H9 (cell line): ENCODE results near the gene ZCWPW2. TPM values are rescaled to one million over a fixed set of nuclear protein-coding genes. Genes with fewer than 3 reads are reported as not detected.

Experiments
- DNase-seq: peaks from one replicate; pipeline ENCODE4 v3.0.0-alpha.2; 2017
- H2AFZ ChIP-seq: one replicate; pipeline ENCODE4 v1.6.1; 2013; ENCODE audit warnings: mild to moderate bottlenecking, low read length, control low read depth, moderate library complexity
- H2AK5ac ChIP-seq: 2 replicates; pipeline ENCODE4 v1.6.1; 2013; ENCODE audit warnings: low read length, control low read depth, mixed read lengths; ENCODE audit not compliant: insufficient read length
- H2BK120ac ChIP-seq: one replicate; pipeline ENCODE4 v1.6.1; 2013; ENCODE audit warnings: low read depth, mild to moderate bottlenecking, low read length, control low read depth, inconsistent platforms; ENCODE audit not compliant: poor library complexity, severe bottlenecking
- H2BK12ac ChIP-seq: 2 replicates; pipeline ENCODE4 v1.6.1; 2013; ENCODE audit warnings: low read length, control low read depth, mixed read lengths, low read depth; ENCODE audit not compliant: insufficient read length
- H2BK15ac ChIP-seq: 2 replicates; pipeline ENCODE4 v1.6.1; 2013; ENCODE audit warnings: low read depth, low read length, control low read depth
- H2BK20ac ChIP-seq: one replicate; pipeline ENCODE4 v1.6.1; 2013; ENCODE audit warnings: low read depth, mild to moderate bottlenecking, low read length, control low read depth, inconsistent platforms; ENCODE audit not compliant: poor library complexity, severe bottlenecking
- H2BK5ac ChIP-seq: 2 replicates; pipeline ENCODE4 v1.6.1; 2013; ENCODE audit warnings: low read length, control low read depth, mixed read lengths; ENCODE audit not compliant: insufficient read length
- H3K14ac ChIP-seq: 2 replicates; pipeline ENCODE4 v1.6.1; 2013; ENCODE audit warnings: low read length, control low read depth; ENCODE audit not compliant: insufficient read depth
- H3K18ac ChIP-seq: 2 replicates; pipeline ENCODE4 v1.6.1; 2013; ENCODE audit warnings: low read depth, mild to moderate bottlenecking, mixed read lengths, low read length, control low read depth; ENCODE audit not compliant: insufficient read length
- H3K23ac ChIP-seq: 2 replicates; pipeline ENCODE4 v1.6.1; 2013; ENCODE audit warnings: low read length, control low read depth, mixed read lengths, low read depth; ENCODE audit not compliant: insufficient read length
- H3K23me2 ChIP-seq: 2 replicates; pipeline ENCODE4 v1.6.1; 2013; ENCODE audit warnings: low read depth, mild to moderate bottlenecking, mixed read lengths, low read length, control low read depth; ENCODE audit not compliant: insufficient read length, poor library complexity, severe bottlenecking
- H3K27ac ChIP-seq: 2 replicates; pipeline ENCODE4 v1.5.1; 2013; ENCODE audit warnings: low read length, control low read depth, mixed read lengths, low read depth; ENCODE audit not compliant: insufficient read length
- H3K27me3 ChIP-seq: 2 replicates; pipeline ENCODE4 v1.6.1; 2013; ENCODE audit warnings: low read length, control low read depth, inconsistent platforms; ENCODE audit not compliant: insufficient read depth
- H3K4ac ChIP-seq: 2 replicates; pipeline ENCODE4 v1.6.1; 2013; ENCODE audit warnings: low read depth, mild to moderate bottlenecking, control low read depth, inconsistent platforms, low read length, moderate library complexity
- H3K4me1 ChIP-seq: 2 replicates; pipeline ENCODE4 v1.6.1; 2013; ENCODE audit warnings: low read length, control low read depth, inconsistent platforms; ENCODE audit not compliant: insufficient read depth
- H3K4me2 ChIP-seq: 2 replicates; pipeline ENCODE4 v1.6.1; 2013; ENCODE audit warnings: low read length, control low read depth, mixed read lengths; ENCODE audit not compliant: insufficient read length, insufficient read depth
- H3K56ac ChIP-seq: 2 replicates; pipeline ENCODE4 v1.6.1; 2013; ENCODE audit warnings: low read depth, mild to moderate bottlenecking, mixed read lengths, low read length, control low read depth; ENCODE audit not compliant: insufficient read length
- H3K79me1 ChIP-seq: 2 replicates; pipeline ENCODE4 v1.6.1; 2013; ENCODE audit warnings: low read depth, mild to moderate bottlenecking, moderate library complexity, low read length, control low read depth, inconsistent platforms; ENCODE audit not compliant: insufficient read depth, poor library complexity, severe bottlenecking
- H3K79me2 ChIP-seq: 2 replicates; pipeline ENCODE4 v1.6.1; 2013; ENCODE audit warnings: low read length, control low read depth, inconsistent platforms; ENCODE audit not compliant: insufficient read depth
- H3K9ac ChIP-seq: 2 replicates; pipeline ENCODE4 v1.6.1; 2013; ENCODE audit warnings: low read length, control low read depth, mixed read lengths; ENCODE audit not compliant: insufficient read length; ENCODE audit errors: extremely low read depth
- H3K9me3 ChIP-seq: one replicate; pipeline ENCODE4 v1.6.1; 2013; ENCODE audit warnings: low read depth, low read length, inconsistent platforms; ENCODE audit not compliant: control insufficient read depth
- H3T11ph ChIP-seq: one replicate; pipeline ENCODE4 v1.6.1; 2013; ENCODE audit warnings: mild to moderate bottlenecking, low read length, control low read depth, inconsistent platforms
- H4K20me1 ChIP-seq: one replicate; pipeline ENCODE4 v1.6.1; 2013; ENCODE audit not compliant: control insufficient read depth, insufficient read length, insufficient read depth
- H4K5ac ChIP-seq: 2 replicates; pipeline ENCODE4 v1.6.1; 2013; ENCODE audit warnings: low read depth, mild to moderate bottlenecking, mixed read lengths, low read length, control low read depth; ENCODE audit not compliant: insufficient read length
- H4K8ac ChIP-seq: replicated peaks from 2 replicates; pipeline ENCODE4 v1.6.1; 2013; ENCODE audit warnings: low read length, control low read depth, mixed read lengths, low read depth; ENCODE audit not compliant: insufficient read length
- H4K91ac ChIP-seq: 2 replicates; pipeline ENCODE4 v1.6.1; 2013; ENCODE audit warnings: low read depth, mild to moderate bottlenecking, moderate library complexity, mixed read lengths, low read length, control low read depth; ENCODE audit not compliant: insufficient read length
- H3K27ac Mint-ChIP-seq, 3 experiments: 2 replicates in 2 of 3; 3 replicates in 1 of 3; pipeline ENCODE4 v1.8.0; 2020 to 2021; ENCODE audit warnings: mixed read lengths in 3 of 3, mild to moderate bottlenecking in 1 of 3, moderate library complexity in 1 of 3
- H3K27me3 Mint-ChIP-seq: 2 replicates; pipeline ENCODE4 v1.8.0; 2021; ENCODE audit warnings: low read depth, mild to moderate bottlenecking, moderate library complexity, mixed read lengths
- H3K36me3 Mint-ChIP-seq, 3 experiments: 2 replicates in 2 of 3; 3 replicates in 1 of 3; pipeline ENCODE4 v1.8.0; 2020 to 2021; ENCODE audit warnings: low read depth in 3 of 3, mixed read lengths in 3 of 3; ENCODE audit not compliant: insufficient read depth in 1 of 3
- H3K4me1 Mint-ChIP-seq, 2 experiments: 2 replicates each; pipeline ENCODE4 v1.8.0; 2020; ENCODE audit warnings: mixed read lengths in 2 of 2
- H3K4me3 Mint-ChIP-seq, 2 experiments: 2 replicates in 1 of 2; 3 replicates in 1 of 2; pipeline ENCODE4 v1.8.0; 2020 to 2021; ENCODE audit warnings: mild to moderate bottlenecking in 2 of 2, mixed read lengths in 2 of 2, moderate library complexity in 1 of 2
- H3K9me3 Mint-ChIP-seq, 2 experiments: 2 replicates in 1 of 2; 3 replicates in 1 of 2; pipeline ENCODE4 v1.8.0; 2020; ENCODE audit warnings: mild to moderate bottlenecking in 2 of 2, mixed read lengths in 2 of 2, moderate library complexity in 1 of 2
- WGBS: extraction: QIAGEN DNeasy Blood & Tissue Kit; methylation state at CpG from one replicate; pipeline ENCODE4 v1.1.7; 2013; ENCODE audit warnings: missing lambda C conversion rate, low lambda C conversion rate, mixed read lengths; ENCODE audit not compliant: insufficient read length; ENCODE audit errors: extremely low coverage; 5-methylcytosine and 5-hydroxymethylcytosine counted together
- total RNA-seq: library from RNA; stranded (reverse); gene quantifications from 2 replicates; pipeline ENCODE4 v1.2.1, GENCODE V29; 2021
- TF ChIP-seq, protein P1 (sequence below): fragments of 200-600 bp; sonication (generic); conservative IDR thresholded peaks from 3 replicates; pipeline ENCODE4 v1.8.0; 2021; ENCODE audit warnings: antibody characterized with exemption, mild to moderate bottlenecking

ZCWPW2 gene
- total RNA-seq, 1 experiment from 2014 or later: 0.35 TPM

- Histone ChIP-seq H2BK12ac (no peak overlapping the region), H3K4ac (no peak overlapping the region), H3K4me2 (no peak overlapping the region), H3K79me1 (no peaks in the 10 kb centered on the region), H4K91ac (no peak overlapping the region), H3K23ac (no peak overlapping the region), H3K27me3 (peaks cover under 1% of the 10 kb centered on the region; the same call in 1 of the 2 replicates), H2AK5ac (no peak overlapping the region), H3K4me1 (no peaks in the 10 kb centered on the region), H3K23me2 (no peaks in the 10 kb centered on the region), H3T11ph (no peak overlapping the region), H4K8ac (no peak overlapping the region), H3K18ac (no peak overlapping the region), H3K27ac (no peak overlapping the region), H4K20me1 (no peaks in the 10 kb centered on the region), H2BK5ac (no peak overlapping the region), H2AFZ (no peak overlapping the region), H2BK120ac (no peak overlapping the region), H2BK15ac (no peak overlapping the region), H2BK20ac (no peak overlapping the region), H3K9me3 (no peaks in the 10 kb centered on the region), H4K5ac (no peak overlapping the region), H3K9ac (no peak overlapping the region), H3K56ac (no peak overlapping the region), H3K79me2 (no peaks in the 10 kb centered on the region), H3K14ac (no peak overlapping the region)
- no CpG with 5 or more reads among the region's 3 CpGs for WGBS
- Mint-ChIP-seq H3K4me1 (peaks cover 0 to 2% of the 10 kb centered on the region in 2 experiments; a peak in 3 of 4 replicates), H3K27ac (no peak overlapping the region), H3K27me3 (peaks cover 15% of the 10 kb centered on the region), H3K9me3 (no peaks in the 10 kb centered on the region), H3K36me3 (no peaks in the 10 kb centered on the region), H3K4me3 (no peak overlapping the region)
- no peak for DNase-seq
- TF ChIP-seq, protein P1, sequence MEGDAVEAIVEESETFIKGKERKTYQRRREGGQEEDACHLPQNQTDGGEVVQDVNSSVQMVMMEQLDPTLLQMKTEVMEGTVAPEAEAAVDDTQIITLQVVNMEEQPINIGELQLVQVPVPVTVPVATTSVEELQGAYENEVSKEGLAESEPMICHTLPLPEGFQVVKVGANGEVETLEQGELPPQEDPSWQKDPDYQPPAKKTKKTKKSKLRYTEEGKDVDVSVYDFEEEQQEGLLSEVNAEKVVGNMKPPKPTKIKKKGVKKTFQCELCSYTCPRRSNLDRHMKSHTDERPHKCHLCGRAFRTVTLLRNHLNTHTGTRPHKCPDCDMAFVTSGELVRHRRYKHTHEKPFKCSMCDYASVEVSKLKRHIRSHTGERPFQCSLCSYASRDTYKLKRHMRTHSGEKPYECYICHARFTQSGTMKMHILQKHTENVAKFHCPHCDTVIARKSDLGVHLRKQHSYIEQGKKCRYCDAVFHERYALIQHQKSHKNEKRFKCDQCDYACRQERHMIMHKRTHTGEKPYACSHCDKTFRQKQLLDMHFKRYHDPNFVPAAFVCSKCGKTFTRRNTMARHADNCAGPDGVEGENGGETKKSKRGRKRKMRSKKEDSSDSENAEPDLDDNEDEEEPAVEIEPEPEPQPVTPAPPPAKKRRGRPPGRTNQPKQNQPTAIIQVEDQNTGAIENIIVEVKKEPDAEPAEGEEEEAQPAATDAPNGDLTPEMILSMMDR: no peak
Measured at GRCh38 chr3:28569357-28569756, 220.8 kb downstream of the ZCWPW2 start.
